ENCODE measurements around the gene OR1B1.

OR1B1 gene

GRCh38 chr9:122657527-122657926 is at the start of gene OR1B1:
OR1B1 (minus strand) TSS chr9:122657627.
- DNase-seq (ENCODE audit: low spot score): no peak
- TF ChIP-seq CTCF (IDR thresholded peaks at IDR 0.05): no peak
- Histone ChIP-seq H3K4me3 (no peak within 1 kb of the TSS), H3K27ac (no peak within 1 kb of the TSS)

GRCh38 chr9:122695696-122696095 is 38.3 kb upstream of the OR1B1 start:
- TF ChIP-seq CTCF (IDR thresholded peaks at IDR 0.05): no peak
- H3K4me3 ChIP-seq: no peak overlapping the region
- no peak overlapping the region for H3K27ac ChIP-seq
- no peak for DNase-seq (ENCODE audit: low spot score)

- no peak overlapping the region for H3K27ac ChIP-seq
- no peak overlapping the region for H3K4me3 ChIP-seq
- no peak for TF ChIP-seq CTCF (IDR thresholded peaks at IDR 0.05)
- no peak for DNase-seq (ENCODE audit: low spot score)
Observed at GRCh38 chr9:122684851-122685250, 27.4 kb upstream of the OR1B1 start.

GRCh38 chr9:122672481-122672880 is 15.1 kb upstream of the OR1B1 start:
- TF ChIP-seq CTCF (IDR thresholded peaks at IDR 0.05): no peak
- Histone ChIP-seq H3K27ac (no peak overlapping the region), H3K4me3 (no peak overlapping the region)
- DNase-seq (ENCODE audit: low spot score): no peak

- TF ChIP-seq CTCF (IDR thresholded peaks at IDR 0.05): no peak
- H3K4me3 ChIP-seq: no peak within 1 kb of the TSS
- no peak within 1 kb of the TSS for H3K27ac ChIP-seq
- no peak for DNase-seq (ENCODE audit: low spot score)
Observed at GRCh38 chr9:122661416-122661815, 4.0 kb upstream of the OR1B1 start, which contains the start of gene OR1L1. OR1L1 (plus strand) TSS chr9:122661716; CDS start chr9:122661716, 0 bp downstream.

- no peak for DNase-seq (ENCODE audit: low spot score)
- Histone ChIP-seq H3K4me3 (no peak overlapping the region), H3K27ac (no peak overlapping the region)
- TF ChIP-seq CTCF (IDR thresholded peaks at IDR 0.05): no peak
Observed at GRCh38 chr9:122656378-122656777, 1.0 kb downstream of the OR1B1 start.

GRCh38 chr9:122642226-122642625 is 15.2 kb downstream of the OR1B1 start:
- Histone ChIP-seq H3K4me3 (no peak overlapping the region), H3K27ac (no peak overlapping the region)
- TF ChIP-seq CTCF (IDR thresholded peaks at IDR 0.05): no peak
- no peak for DNase-seq (ENCODE audit: low spot score)
